ENCODE results near the gene ZBTB7A.

The ZBTB7A gene

GRCh38 chr19:4054441-4055208 is 12.1 kb downstream of the ZBTB7A start:
- no peak for DNase-seq (ENCODE audit: low read depth)

- DNase-seq (ENCODE audit: low read depth), result no peak
These were observed 13.0 kb downstream of the ZBTB7A start for GRCh38 chr19:4053423-4054324.

GRCh38 chr19:4052993-4053422 is 13.7 kb downstream of the ZBTB7A start:
- DNase-seq (ENCODE audit: low read depth), result no peak

GRCh38 chr19:4052114-4052992 is 14.3 kb downstream of the ZBTB7A start:
- no peak for DNase-seq (ENCODE audit: low read depth)

- DNase-seq (ENCODE audit: low read depth), result no peak
These were observed 15.3 kb downstream of the ZBTB7A start for GRCh38 chr19:4051175-4052101.

GRCh38 chr19:4049432-4049831 is 17.3 kb downstream of the ZBTB7A start:
- DNase-seq (ENCODE audit: low read depth), result no peak

GRCh38 chr19:4046946-4047683 is 19.6 kb downstream of the ZBTB7A start:
- DNase-seq (ENCODE audit: low read depth), result no peak

- no peak for DNase-seq (ENCODE audit: low read depth)
These were observed 20.4 kb downstream of the ZBTB7A start for GRCh38 chr19:4046362-4046691.

GRCh38 chr19:4045597-4046361 is 20.9 kb downstream of the ZBTB7A start:
- DNase-seq (ENCODE audit: low read depth), result no peak

- no peak for DNase-seq (ENCODE audit: low read depth)
These were observed 21.7 kb downstream of the ZBTB7A start for GRCh38 chr19:4044990-4045465.

- DNase-seq (ENCODE audit: low read depth), result no peak
These were observed 22.6 kb downstream of the ZBTB7A start for GRCh38 chr19:4043966-4044715.

GRCh38 chr19:4043401-4043800 is 23.3 kb downstream of the ZBTB7A start:
- DNase-seq (ENCODE audit: low read depth), result no peak

GRCh38 chr19:4042731-4043082 is 24.0 kb downstream of the ZBTB7A start:
- DNase-seq (ENCODE audit: low read depth), result no peak

- no peak for DNase-seq (ENCODE audit: low read depth)
These were observed 24.5 kb downstream of the ZBTB7A start for GRCh38 chr19:4042064-4042730.

GRCh38 chr19:4038661-4039423 is 27.9 kb downstream of the ZBTB7A start:
- no peak for DNase-seq (ENCODE audit: low read depth)

GRCh38 chr19:4038057-4038456 is 28.6 kb downstream of the ZBTB7A start:
- DNase-seq (ENCODE audit: low read depth), result no peak

- DNase-seq (ENCODE audit: low read depth), result no peak
These were observed 29.3 kb downstream of the ZBTB7A start for GRCh38 chr19:4037301-4037949.

All from T follicular helper cell (primary cell).